AG09309 (cell line): Measurements from ENCODE around the gene LRRC4B.

Source experiments
- DNase-seq: peaks from one replicate; pipeline ENCODE4 v3.0.0-alpha.2; 2010; ENCODE audit warnings: low read depth
- H3K4me3 ChIP-seq: 2 replicates; pipeline ENCODE4 v1.5.1; 2011; ENCODE audit warnings: mild to moderate bottlenecking, low read depth, low read length, moderate library complexity; ENCODE audit not compliant: control insufficient read depth
- CTCF ChIP-seq: IDR thresholded peaks from 2 replicates; pipeline ENCODE4 v1.5.1; 2011; ENCODE audit warnings: mild to moderate bottlenecking, low read depth, low read length, inconsistent platforms; ENCODE audit not compliant: insufficient read depth, control insufficient read depth; ENCODE audit errors: missing control alignments

The LRRC4B gene

DNA sequence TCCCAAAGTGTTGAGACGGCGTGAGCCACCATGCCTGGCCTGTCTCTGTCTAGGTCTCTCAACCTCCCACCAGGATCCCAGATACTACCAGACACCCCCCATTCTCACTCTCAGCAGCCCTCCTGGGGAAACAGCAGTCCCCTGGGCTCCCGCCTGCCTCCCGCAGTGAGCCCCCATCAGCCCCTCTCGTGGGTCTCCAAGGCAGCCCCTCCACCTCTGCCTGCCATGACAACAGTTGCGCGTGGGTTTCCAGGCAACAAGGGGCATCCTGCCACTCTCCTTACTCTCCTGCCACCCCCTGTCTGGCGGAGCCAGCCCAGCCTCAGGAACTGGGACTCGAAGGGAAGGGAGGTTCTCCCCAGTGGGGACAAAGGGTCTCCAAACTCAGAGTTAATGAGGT is 5.2 kb downstream of the LRRC4B start:
- DNase-seq = no peak
- H3K4me3 ChIP-seq = no peak overlapping the region
- no peak for TF ChIP-seq CTCF

DNA sequence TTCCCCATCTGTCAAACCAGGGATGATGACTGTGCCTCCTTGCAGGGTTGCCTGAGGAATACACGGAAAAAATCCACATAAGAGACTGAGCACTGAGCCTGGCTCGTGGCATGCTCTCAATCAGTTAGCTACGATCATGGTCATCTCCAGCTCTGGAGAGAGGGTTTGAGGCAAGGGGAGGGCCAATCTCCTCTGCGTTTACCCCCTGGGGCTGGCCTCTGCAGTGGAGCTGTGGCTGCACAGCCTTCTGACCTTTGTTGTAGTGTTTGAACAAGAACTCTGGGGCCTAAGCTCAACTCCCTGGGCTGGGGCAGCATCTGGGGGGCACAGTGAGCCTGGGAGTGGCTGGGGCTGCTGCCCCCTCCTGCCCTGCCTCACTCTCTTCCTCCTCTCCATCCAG is 5.9 kb downstream of the LRRC4B start:
- H3K4me3 ChIP-seq = no peak overlapping the region
- no peak for TF ChIP-seq CTCF
- no peak for DNase-seq

- no peak for TF ChIP-seq CTCF
- no peak for DNase-seq
- H3K4me3 ChIP-seq = no peak overlapping the region
Measured at GRCh38 chr19:50559636-50560035, 8.6 kb downstream of the LRRC4B start.

- no peak overlapping the region for H3K4me3 ChIP-seq
- no peak for DNase-seq
- TF ChIP-seq CTCF = no peak
Measured at GRCh38 chr19:50558449-50558848, 9.8 kb downstream of the LRRC4B start.

DNA sequence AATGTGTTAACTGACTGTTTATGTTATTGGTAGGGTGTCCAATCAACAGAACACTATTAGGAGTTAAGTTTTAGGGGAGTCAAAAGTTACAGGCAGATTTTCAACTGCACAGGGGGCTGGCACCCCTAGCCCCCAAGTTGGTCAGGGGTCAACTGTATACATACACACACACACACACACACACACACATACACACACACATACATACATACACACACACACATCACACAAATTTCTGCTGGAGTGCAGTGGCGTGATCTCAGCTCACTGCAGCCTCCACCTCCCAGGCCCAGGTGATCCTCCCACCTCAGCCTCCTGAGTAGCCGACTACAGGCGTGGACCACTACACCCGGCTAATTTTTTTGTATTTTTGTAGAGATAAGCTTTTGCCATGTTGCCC is 10.2 kb downstream of the LRRC4B start:
- no peak overlapping the region for H3K4me3 ChIP-seq
- no peak for TF ChIP-seq CTCF
- no peak for DNase-seq

DNA sequence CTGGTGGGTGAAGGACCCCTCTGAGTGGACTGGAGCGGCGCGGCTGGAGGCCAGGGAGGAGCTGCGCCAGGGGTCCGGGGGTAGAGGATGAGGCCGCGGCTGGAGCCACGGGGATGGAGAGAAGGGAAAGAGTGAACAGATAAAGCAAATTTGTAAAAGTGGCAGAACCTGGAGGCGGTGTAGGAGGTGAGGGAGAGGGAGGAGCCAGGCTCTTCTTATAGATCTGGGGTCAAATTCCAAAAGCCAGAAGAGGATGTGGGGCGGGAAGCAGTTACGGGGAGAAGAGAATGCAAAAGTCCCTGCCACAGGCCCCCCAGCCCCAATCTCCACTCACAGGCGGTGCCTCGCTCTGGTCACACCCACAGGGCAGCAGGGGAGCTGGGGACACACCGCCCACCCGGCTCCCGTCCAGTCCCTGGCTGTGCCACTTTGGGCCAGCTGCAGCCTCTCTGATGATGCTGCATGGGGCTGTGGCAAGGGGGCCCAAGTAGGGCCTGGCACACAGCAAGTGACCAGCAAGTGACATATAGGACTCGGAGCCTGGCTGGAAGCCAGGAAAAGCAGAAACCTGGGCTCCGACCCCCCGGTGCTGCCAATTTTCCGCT is 11.1 kb downstream of the LRRC4B start:
- H3K4me3 ChIP-seq = no peak overlapping the region
- TF ChIP-seq CTCF = no peak
- no peak for DNase-seq
